ENCODE measurements around the gene MLLT3. TPM values are rescaled to one million over a fixed set of nuclear protein-coding genes. Genes with fewer than 3 reads are reported as not detected.

The MLLT3 gene
- total RNA-seq, 1 donor from 2014 or later: 50.7 TPM

- intact Hi-C loops (cut with micrococcal nuclease): no loop called here
Measured at GRCh38 chr9:20441711-20442423, 180.4 kb downstream of the MLLT3 start.

GRCh38 chr9:20441166-20441565, 181.1 kb downstream of the MLLT3 start:
- intact Hi-C loops (cut with micrococcal nuclease): no loop called here

GRCh38 chr9:20437476-20437875, 184.8 kb downstream of the MLLT3 start:
- intact Hi-C loops (cut with micrococcal nuclease): no loop called here

GRCh38 chr9:20436476-20437195, 185.7 kb downstream of the MLLT3 start:
- intact Hi-C loops (cut with micrococcal nuclease): no loop called here

GRCh38 chr9:20428976-20429375, 193.3 kb downstream of the MLLT3 start:
- intact Hi-C loops (cut with micrococcal nuclease): no loop called here

GRCh38 chr9:20427359-20427758, 194.9 kb downstream of the MLLT3 start:
- intact Hi-C loops (cut with micrococcal nuclease): no loop called here

- intact Hi-C loops (cut with micrococcal nuclease): no loop called here
Measured at GRCh38 chr9:20426019-20426418, 196.3 kb downstream of the MLLT3 start.

- intact Hi-C loops (cut with micrococcal nuclease): no loop called here
Measured at GRCh38 chr9:20419533-20419932, 202.8 kb downstream of the MLLT3 start.

- intact Hi-C loops (cut with micrococcal nuclease): no loop called here
Measured at GRCh38 chr9:20418485-20418884, 203.8 kb downstream of the MLLT3 start.

GRCh38 chr9:20417373-20418080, 204.8 kb downstream of the MLLT3 start:
- intact Hi-C loops (cut with micrococcal nuclease): no loop called here

GRCh38 chr9:20414150-20414549, 208.1 kb downstream of the MLLT3 start:
- intact Hi-C loops (cut with micrococcal nuclease): no loop called here

GRCh38 chr9:20409321-20410092, 212.8 kb downstream of the MLLT3 start:
- intact Hi-C loops (cut with micrococcal nuclease): loop anchor here (5.0 kb wide), 1 partner anchor 482 kb away; no protein-coding TSS in a partner anchor

- intact Hi-C loops (cut with micrococcal nuclease): loop anchor here (5.0 kb wide), 1 partner anchor 481 kb away; no protein-coding TSS in a partner anchor
Measured at GRCh38 chr9:20408513-20408912, 213.8 kb downstream of the MLLT3 start.

- intact Hi-C loops (cut with micrococcal nuclease): loop anchor here (5.0 kb wide), 1 partner anchor 480 kb away; no protein-coding TSS in a partner anchor
Measured at GRCh38 chr9:20407013-20407412, 215.3 kb downstream of the MLLT3 start.

GRCh38 chr9:20406344-20406743, 216.0 kb downstream of the MLLT3 start:
- intact Hi-C loops (cut with micrococcal nuclease): loop anchor here (5.0 kb wide), 1 partner anchor 479 kb away; no protein-coding TSS in a partner anchor

GRCh38 chr9:20405616-20406015, 216.7 kb downstream of the MLLT3 start:
- intact Hi-C loops (cut with micrococcal nuclease): loop anchor here (5.0 kb wide), 1 partner anchor 478 kb away; no protein-coding TSS in a partner anchor

GRCh38 chr9:20405078-20405477, 217.2 kb downstream of the MLLT3 start:
- intact Hi-C loops (cut with micrococcal nuclease): loop anchor here (5.0 kb wide), 1 partner anchor 478 kb away; no protein-coding TSS in a partner anchor

- intact Hi-C loops (cut with micrococcal nuclease): no loop called here
Measured at GRCh38 chr9:20404192-20404813, 218.0 kb downstream of the MLLT3 start.

- intact Hi-C loops (cut with micrococcal nuclease): no loop called here
Measured at GRCh38 chr9:20403346-20403745, 219.0 kb downstream of the MLLT3 start.

GRCh38 chr9:20402273-20402875, 219.9 kb downstream of the MLLT3 start:
- intact Hi-C loops (cut with micrococcal nuclease): no loop called here

All from T-helper 1 cell treated with Interleukin-12 subunit alpha and Interleukin-12 subunit beta and Interleukin-4 antibody, amounts not matched to agents 30 ng/mL and 1 ng/mL, for 36 hours (primary cell).